ENCODE measurements around the gene CLIC6. TPM values are rescaled to one million over a fixed set of nuclear protein-coding genes. Genes with fewer than 3 reads are reported as not detected.
A peak's percentile ranks its signal among the peaks of the same experiment; 100 is the strongest.

Gene CLIC6
- polyA plus RNA-seq, 2 of the 4 experiments (the other 2 are of a cell fraction), result 0.01 to 0.08 TPM

GRCh38 chr21:34684174-34684876 is 15.5 kb downstream of the CLIC6 start (continued):
- TF ChIP-seq ELK1 (IDR thresholded peaks at IDR 0.05; ENCODE audit: low read depth, low read length), result no peak

- no peak overlapping the region for H3K27ac ChIP-seq
- H3K4me3 ChIP-seq, result no peak overlapping the region
- no peaks in the 10 kb centered on the region for H3K9me3 ChIP-seq
- no peak overlapping the region for H3K4me2 ChIP-seq
- TF ChIP-seq ZC3H11A (IDR thresholded peaks at IDR 0.05), result no peak
- no peak for TF ChIP-seq NPAS2 (CRISPR knock-in tag; IDR thresholded peaks at IDR 0.05; ENCODE audit: borderline replicate concordance)
- no peak for TF ChIP-seq EP300 (IDR thresholded peaks at IDR 0.05)
- no peak for TF ChIP-seq EHMT2 (IDR thresholded peaks at IDR 0.05; ENCODE audit: low read depth)
- ChIA-PET POLR2A (no interaction called here), CTCF (interaction anchor here (0.5 to 3.1 kb wide), 14 partner anchors 10 to 1341 kb away, joined by 3 to 24 read pairs (median 6); no protein-coding TSS in a partner anchor)
- DNase-seq (ENCODE audit: low read depth in 1 of 2, low spot score in 1 of 2) (no peak), ATAC-seq (no peak), FAIRE-seq (no peak)
- 9% methylated on average over 1 of the region's 1 CpG for WGBS (ENCODE audit: missing lambda C conversion rate)
- H3K4me1 ChIP-seq, result no peaks in the 10 kb centered on the region
Observed at GRCh38 chr21:34687065-34687464, 18.3 kb downstream of the CLIC6 start.

DNA sequence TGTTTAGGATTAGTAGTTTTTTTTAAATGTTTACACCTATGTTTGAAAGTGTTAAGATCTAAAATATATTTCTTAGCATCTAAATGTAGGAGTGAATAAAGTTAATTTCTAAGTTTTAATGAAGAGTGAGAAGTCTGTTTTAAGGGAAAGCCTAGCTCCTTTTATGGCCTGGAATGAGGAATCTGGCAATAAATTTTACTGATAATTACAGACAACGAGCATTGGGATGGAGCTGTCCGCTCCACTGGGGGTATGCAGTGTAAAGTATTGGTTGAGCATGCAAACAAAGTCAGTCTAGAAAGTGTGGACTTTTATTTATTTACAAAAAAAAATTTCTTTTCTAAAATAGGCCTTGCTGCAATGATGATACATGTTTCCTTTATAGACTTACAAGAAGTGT is 19.0 kb downstream of the CLIC6 start:
- Histone ChIP-seq H3K4me1 (no peaks in the 10 kb centered on the region), H3K4me3 (no peak overlapping the region), H3K4me2 (no peak overlapping the region), H3K9me3 (no peaks in the 10 kb centered on the region), H3K27ac (no peak overlapping the region)
- DNase-seq (ENCODE audit: low read depth in 1 of 2, low spot score in 1 of 2) (no peak), ATAC-seq (no peak), FAIRE-seq (no peak)
- 80% methylated on average over 2 of the region's 2 CpGs for WGBS (ENCODE audit: missing lambda C conversion rate)
- POLR2A ChIA-PET, result no interaction called here
- CTCF ChIA-PET, result interaction anchor here (0.8 to 3.1 kb wide), 19 partner anchors 8 to 1341 kb away, joined by 3 to 24 read pairs (median 4); no protein-coding TSS in a partner anchor
- TF ChIP-seq FOSB (CRISPR knock-in tag; IDR thresholded peaks at IDR 0.05), result no peak
- no peak for TF ChIP-seq NR3C1 (IDR thresholded peaks at IDR 0.05)
- TF ChIP-seq, protein P1, sequence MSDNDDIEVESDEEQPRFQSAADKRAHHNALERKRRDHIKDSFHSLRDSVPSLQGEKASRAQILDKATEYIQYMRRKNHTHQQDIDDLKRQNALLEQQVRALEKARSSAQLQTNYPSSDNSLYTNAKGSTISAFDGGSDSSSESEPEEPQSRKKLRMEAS (IDR thresholded peaks at IDR 0.05), result no peak
- TF ChIP-seq REST (IDR thresholded peaks at IDR 0.05), result no peak
- no peak for TF ChIP-seq TFCP2L1 (CRISPR knock-in tag; IDR thresholded peaks at IDR 0.05)
- no peak for TF ChIP-seq HOXB5 (CRISPR knock-in tag; IDR thresholded peaks at IDR 0.05)
- no peak for TF ChIP-seq SMC3 (IDR thresholded peaks at IDR 0.05)
- TF ChIP-seq POLR2A (IDR thresholded peaks at IDR 0.05; ENCODE audit: low read length), result no peak
- no peak for TF ChIP-seq FOSL2 (IDR thresholded peaks at IDR 0.05)
- no peak for TF ChIP-seq FOSL2 (CRISPR knock-in tag; IDR thresholded peaks at IDR 0.05)
- no peak for TF ChIP-seq CHD2 (IDR thresholded peaks at IDR 0.05; ENCODE audit: low read length, partially characterized antibody)
- no peak for TF ChIP-seq ZSCAN20 (CRISPR knock-in tag; IDR thresholded peaks at IDR 0.05)

- ATAC-seq (peak; percentile 64 to 78; a peak in 4 of 6 replicates), FAIRE-seq (no peak), DNase-seq (ENCODE audit: low read depth in 1 of 2, low spot score in 1 of 2) (peak; percentile 18 to 28)
- POLR2A ChIA-PET, result no interaction called here
- Histone ChIP-seq H3K4me2 (peak overlapping the region; percentile 65), H3K4me1 (no peaks in the 10 kb centered on the region), H3K4me3 (no peak overlapping the region), H3K27ac (no peak overlapping the region), H3K9me3 (no peaks in the 10 kb centered on the region)
- CTCF ChIA-PET, result interaction anchor here (0.8 to 3.1 kb wide), 21 partner anchors 9 to 1340 kb away, joined by 3 to 24 read pairs (median 5); no protein-coding TSS in a partner anchor
- 5% methylated on average over 16 of the region's 16 CpGs for WGBS (ENCODE audit: missing lambda C conversion rate)
- TF ChIP-seq JUNB (IDR thresholded peaks at IDR 0.05) (no peak), ZC3H11A (IDR thresholded peaks at IDR 0.05) (no peak), MAFK (IDR thresholded peaks at IDR 0.05; ENCODE audit: partially characterized antibody) (no peak), PHF8 (IDR thresholded peaks at IDR 0.05; ENCODE audit: borderline replicate concordance, low read depth) (no peak), CTCF (IDR thresholded peaks at IDR 0.05) (peak; percentile 50), TP53 (CRISPR knock-in tag; IDR thresholded peaks at IDR 0.05) (no peak), NR3C1 (IDR thresholded peaks at IDR 0.05) (no peak), EP300 (IDR thresholded peaks at IDR 0.05) (no peak), USF2 (IDR thresholded peaks at IDR 0.05) (no peak)
- TF ChIP-seq, protein P2, sequence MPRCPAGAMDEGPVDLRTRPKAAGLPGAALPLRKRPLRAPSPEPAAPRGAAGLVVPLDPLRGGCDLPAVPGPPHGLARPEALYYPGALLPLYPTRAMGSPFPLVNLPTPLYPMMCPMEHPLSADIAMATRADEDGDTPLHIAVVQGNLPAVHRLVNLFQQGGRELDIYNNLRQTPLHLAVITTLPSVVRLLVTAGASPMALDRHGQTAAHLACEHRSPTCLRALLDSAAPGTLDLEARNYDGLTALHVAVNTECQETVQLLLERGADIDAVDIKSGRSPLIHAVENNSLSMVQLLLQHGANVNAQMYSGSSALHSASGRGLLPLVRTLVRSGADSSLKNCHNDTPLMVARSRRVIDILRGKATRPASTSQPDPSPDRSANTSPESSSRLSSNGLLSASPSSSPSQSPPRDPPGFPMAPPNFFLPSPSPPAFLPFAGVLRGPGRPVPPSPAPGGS (IDR thresholded peaks at IDR 0.05), result no peak
Observed at GRCh38 chr21:34688145-34688544, 19.4 kb downstream of the CLIC6 start.
